Inferior parietal cortex (tissue), 1 donor: ENCODE data around the gene SEMA3A.

Experiments
- DNase-seq: peaks from one replicate; pipeline ENCODE4 v3.0.0-alpha.2; 2016; ENCODE audit errors: extremely low spot score

SEMA3A gene

GRCh38 chr7:84195295-84196060, 889 bp upstream of the SEMA3A start:
- peak; percentile 15 for DNase-seq

- peak; percentile 13 for DNase-seq
These were observed 842 bp downstream of the SEMA3A start for GRCh38 chr7:84193747-84194146.

GRCh38 chr7:84191842-84192241, 2.7 kb downstream of the SEMA3A start:
- DNase-seq = peak; percentile 17

- DNase-seq = no peak
These were observed 3.3 kb downstream of the SEMA3A start for GRCh38 chr7:84191261-84191660.

DNA sequence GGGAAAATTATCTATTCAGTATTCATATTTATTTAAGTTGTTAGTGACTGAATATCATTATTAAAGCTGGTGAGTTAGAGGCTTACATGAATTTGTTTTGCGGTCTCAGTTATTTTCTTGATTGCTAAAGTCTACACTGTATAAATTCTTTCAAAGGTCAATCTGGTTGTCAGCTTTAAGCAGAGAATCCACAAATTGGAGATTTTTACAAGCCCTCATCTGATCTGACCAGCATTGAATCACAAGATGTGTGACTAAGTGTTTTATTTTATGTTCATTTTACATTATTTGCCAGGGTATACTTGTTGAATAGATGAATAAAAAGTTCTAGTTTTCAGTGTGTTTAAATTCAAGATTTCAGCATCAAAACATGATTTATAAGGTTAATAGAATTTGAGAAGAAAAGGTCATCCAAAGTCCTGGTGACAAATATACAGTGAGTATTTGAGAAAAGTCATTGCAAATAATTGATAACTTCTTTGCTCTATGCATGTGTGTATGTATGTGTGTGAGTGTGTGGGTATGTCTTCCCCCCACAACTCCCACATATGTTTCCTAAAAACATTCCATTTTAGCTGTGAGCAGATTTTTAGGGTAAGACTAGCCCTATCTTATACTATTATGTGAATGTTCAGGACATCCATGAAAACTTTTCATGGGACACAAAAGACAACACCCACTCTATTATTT, 4.4 kb downstream of the SEMA3A start:
- no peak for DNase-seq

- DNase-seq = peak; percentile 56
These were observed 5.7 kb downstream of the SEMA3A start for GRCh38 chr7:84188786-84189405.

DNA sequence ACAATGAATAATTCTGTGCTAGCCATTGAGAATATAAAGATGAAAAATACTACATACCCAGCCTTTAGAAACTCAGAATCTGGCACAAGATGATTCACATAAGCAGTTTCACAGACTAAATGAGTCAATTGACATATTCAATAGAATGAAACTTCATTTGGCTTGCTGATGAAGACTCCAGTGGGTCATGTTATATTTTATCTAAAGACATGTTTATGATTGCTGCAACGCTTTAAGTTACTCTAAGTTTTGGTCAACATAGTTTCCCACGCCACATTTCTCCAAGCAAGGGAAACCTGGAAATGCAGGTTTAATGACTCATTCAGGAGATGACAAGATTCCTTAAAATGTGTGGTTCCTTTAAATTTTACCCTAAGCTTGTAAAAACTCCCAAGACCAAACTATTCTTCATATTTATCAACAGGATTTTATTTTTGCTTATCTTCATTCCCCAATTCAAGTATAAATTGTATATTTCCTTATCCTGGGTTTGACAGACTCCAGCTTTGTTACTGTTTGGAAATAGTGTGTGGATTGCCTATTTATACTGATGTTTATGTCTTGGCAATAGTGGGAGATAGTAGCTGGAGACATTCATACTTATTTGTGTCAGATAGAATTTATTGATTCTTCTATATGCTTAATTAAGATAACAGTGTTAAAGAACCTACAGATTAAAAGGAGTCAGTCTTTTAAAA, 6.6 kb downstream of the SEMA3A start:
- DNase-seq = no peak

DNA sequence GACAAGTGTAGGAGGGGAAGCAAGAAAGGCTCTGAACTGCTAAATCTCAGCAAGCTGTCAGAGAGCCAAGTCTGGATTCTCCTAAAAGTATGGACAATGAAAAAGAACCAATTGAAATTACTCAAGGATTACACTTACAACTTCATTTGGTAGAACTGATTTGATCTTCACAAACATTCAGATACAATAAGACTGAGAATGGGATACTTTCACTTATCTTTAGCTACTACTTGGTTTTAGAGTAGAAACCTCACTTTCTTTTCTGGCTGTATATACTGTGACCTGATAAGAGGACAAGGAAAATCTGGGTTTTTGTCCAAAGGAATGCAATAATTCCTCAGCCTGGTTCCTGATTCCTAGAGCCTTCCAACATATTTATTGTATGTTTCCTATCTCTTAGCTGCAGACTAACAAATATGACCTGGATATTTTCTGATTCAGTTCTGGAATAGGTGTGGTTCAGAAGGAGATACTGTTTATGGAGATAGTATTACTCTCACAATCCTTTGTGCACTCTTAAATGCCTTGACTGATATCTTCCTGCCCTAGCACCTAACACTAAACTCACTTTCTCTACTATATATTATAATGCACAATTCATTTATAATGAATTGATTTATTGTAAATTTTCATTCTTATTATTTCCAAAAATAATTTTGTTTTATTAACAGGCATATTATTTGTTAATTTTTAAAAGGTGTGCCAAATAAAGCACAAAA, 7.3 kb downstream of the SEMA3A start:
- DNase-seq = no peak

- no peak for DNase-seq
These were observed 10.8 kb downstream of the SEMA3A start for GRCh38 chr7:84183741-84184140.

DNA sequence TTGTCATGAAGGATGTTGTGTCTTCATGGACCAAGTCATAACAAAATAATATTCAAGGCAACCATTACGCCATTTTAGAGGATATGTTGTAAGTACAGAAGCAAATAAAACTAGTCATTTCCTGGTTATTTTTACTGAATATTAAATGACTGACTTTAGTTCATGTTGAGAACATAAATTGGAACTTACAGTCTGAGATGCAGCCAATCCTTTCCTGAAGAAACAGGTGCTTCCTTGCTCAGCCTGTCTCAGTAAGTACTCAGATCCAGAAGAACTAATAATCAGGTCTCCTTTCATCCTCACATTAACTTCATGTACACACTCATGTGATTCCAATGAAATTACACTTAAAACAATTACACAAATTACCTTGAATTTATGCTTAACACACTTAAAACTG, 12.3 kb downstream of the SEMA3A start:
- DNase-seq = no peak

GRCh38 chr7:84181628-84182027, 13.0 kb downstream of the SEMA3A start:
- DNase-seq = no peak

DNA sequence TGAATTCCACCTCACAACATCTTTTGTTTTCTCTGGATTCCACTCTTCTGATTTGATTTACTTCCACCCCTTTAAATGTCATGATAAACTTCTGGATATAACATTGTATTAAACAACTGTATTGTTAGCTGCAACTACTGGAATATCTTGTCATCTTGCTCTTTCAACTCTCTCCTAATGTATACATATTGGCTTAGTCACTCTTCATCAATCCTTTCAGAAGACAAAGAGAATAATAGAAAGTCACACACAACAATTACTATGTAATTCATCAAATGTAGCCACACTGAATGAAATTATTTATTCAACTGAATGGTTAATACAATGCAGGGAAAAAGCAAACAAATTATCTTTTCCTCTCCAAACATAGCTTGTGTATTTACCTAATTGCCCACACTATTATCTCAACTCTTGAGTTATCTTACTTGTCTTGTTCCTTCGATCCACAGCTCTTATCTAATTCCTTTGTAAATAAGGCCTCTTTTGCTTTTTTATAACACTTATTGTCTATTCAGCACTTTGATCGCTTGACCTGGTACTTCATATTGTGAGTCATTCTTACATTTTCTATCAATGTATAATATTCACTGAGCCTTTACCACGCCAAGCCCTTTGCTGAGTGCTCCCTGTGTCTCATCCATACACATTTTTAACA, 16.7 kb downstream of the SEMA3A start:
- DNase-seq = no peak

DNA sequence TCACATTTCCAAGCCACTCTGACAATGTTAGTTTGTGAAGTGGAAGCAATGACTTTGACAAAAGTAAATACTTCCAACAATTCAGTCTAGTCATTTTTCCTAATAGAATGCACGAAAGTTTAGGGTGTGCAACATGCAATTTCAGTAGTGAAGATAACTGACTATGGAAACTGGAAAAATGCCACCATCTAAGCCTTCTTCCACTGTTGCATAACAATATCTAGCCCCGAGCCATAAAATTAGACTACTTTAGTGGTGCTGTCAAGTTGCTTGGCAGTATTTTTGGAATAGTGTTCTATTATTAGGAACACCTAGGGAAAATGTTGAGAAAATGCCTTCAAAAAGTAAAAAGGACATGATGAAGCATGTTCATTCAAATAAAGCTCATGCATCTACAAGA, 17.9 kb downstream of the SEMA3A start:
- DNase-seq = no peak

- DNase-seq = no peak
These were observed 19.1 kb downstream of the SEMA3A start for GRCh38 chr7:84175461-84175860.

GRCh38 chr7:84170646-84171045, 23.9 kb downstream of the SEMA3A start:
- no peak for DNase-seq

- no peak for DNase-seq
These were observed 32.0 kb downstream of the SEMA3A start for GRCh38 chr7:84162584-84162983.

DNA sequence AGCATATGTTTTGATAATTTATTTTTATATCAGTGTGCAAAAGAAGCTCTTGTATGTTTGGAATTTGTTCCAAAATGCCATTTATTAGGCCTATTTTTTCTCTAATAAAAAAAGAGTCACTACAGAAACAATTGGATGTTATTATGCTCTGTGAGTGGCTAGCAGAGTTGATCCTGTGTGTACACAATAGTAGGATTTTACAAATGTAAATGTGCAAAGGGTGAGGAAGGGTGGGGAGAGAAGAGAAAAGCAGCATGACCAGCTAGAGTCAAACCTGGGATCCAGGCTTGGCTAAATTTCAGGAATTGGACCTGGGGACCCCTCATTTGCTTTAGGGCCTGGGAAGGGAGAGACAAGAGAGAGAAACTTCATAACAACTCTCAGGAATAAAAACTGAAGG, 32.5 kb downstream of the SEMA3A start:
- DNase-seq = no peak

GRCh38 chr7:84161398-84161797, 33.2 kb downstream of the SEMA3A start:
- DNase-seq = peak; percentile 60

GRCh38 chr7:84159435-84159834, 35.2 kb downstream of the SEMA3A start:
- DNase-seq = no peak

GRCh38 chr7:84157171-84157570, 37.4 kb downstream of the SEMA3A start:
- DNase-seq = no peak
